GM19023 (cell line): ENCODE measurements around the gene IARS1.

Experiments
- ATAC-seq: cut with Tn5 transposase; IDR thresholded peaks from one replicate; pipeline ENCODE4 v1.9.1; 2021; ENCODE audit warnings: mild to moderate bottlenecking, moderate library complexity; ENCODE audit not compliant: unreplicated experiment

IARS1 gene

DNA sequence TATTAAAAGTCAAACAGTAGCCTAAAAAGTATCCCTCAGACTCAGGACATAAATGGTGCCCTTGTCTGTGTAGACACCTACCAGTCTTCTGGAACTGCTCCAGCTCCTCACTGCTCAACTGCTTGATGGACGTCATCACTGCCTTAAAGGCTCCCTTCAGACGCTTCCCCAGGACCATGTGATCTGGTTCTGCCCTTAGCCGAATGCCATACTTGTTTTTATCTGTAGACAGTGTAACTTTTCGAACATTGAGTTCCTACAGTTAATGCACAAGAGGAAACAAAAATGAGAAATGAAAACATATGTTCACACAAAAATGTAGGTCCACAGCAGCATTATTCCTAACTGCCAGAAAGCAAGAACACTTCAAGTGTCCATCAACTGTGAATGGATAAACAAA, 46.2 kb downstream of the IARS1 start:
- ATAC-seq, result no peak

DNA sequence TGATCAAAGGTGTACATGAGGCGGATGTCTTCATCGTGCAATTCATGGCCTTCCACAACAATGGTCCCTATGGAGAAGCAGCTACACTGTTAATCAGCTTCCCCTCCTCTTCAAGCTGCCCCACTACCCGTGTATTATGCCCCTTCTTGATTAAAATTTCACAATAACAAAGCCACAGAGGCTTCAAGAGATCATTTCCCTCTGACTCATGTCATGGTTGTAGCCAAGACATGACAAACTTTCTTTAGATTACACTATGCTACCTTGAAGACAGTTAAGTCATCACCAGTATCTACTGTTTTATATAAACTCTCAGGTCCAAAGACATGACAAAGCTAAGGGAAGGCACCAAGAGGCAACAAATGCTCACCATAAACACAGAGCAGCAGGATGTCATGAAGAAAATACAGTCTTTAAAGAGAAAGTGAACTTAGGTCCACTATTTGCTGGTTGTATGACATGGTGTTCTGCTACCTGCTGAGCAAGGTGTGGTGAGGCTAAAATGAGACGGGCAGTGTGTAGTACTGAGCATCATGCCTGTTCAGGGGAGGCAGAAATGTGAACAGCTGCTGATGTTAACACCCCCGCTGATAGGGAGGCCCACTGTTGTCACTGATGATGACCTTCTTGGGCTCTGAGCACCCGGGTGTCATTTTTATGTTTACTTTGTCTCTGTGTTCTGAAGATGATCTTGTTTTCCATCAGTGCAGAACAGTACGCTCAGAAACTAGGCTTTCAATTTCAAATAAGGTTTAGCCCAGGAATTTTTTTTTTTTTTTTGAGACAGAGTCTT, 48.3 kb downstream of the IARS1 start:
- ATAC-seq, result no peak
